ENCODE measurements around the gene MAEA. TPM values are rescaled to one million over a fixed set of nuclear protein-coding genes. Genes with fewer than 3 reads are reported as not detected.
A peak's percentile ranks its signal among the peaks of the same experiment; 100 is the strongest.

MAEA gene
- total RNA-seq, 2 experiments from 2014 or later: 63.8 to 69.0 TPM

GRCh38 chr4:1274871-1275270 is 14.8 kb upstream of the MAEA start:
- H3K36me3 Mint-ChIP-seq (ENCODE audit: low read depth): peaks cover 13% of the 10 kb centered on the region
- ChIA-PET POLR2A (no interaction called here), CTCF (no interaction called here)
- no peaks in the 10 kb centered on the region for H3K27me3 Mint-ChIP-seq
- H3K4me3 Mint-ChIP-seq: no peak overlapping the region
- no peak overlapping the region for H3K27ac Mint-ChIP-seq
- no peaks in the 10 kb centered on the region for H3K4me1 Mint-ChIP-seq
- no peak for DNase-seq
- no peaks in the 10 kb centered on the region for H3K9me3 Mint-ChIP-seq

GRCh38 chr4:1276984-1277383 is 12.7 kb upstream of the MAEA start:
- Mint-ChIP-seq H3K4me3 (no peak overlapping the region), H3K4me1 (no peaks in the 10 kb centered on the region), H3K27ac (no peak overlapping the region), H3K36me3 (ENCODE audit: low read depth) (peaks cover 4% of the 10 kb centered on the region), H3K9me3 (no peaks in the 10 kb centered on the region), H3K27me3 (no peaks in the 10 kb centered on the region)
- ChIA-PET CTCF (interaction anchor here (1.0 to 1.7 kb wide), 3 partner anchors 8 to 146 kb away, joined by 3 to 6 read pairs (median 3); no protein-coding TSS in a partner anchor), POLR2A (no interaction called here)
- no peak for DNase-seq

- Mint-ChIP-seq H3K27me3 (no peaks in the 10 kb centered on the region), H3K27ac (no peak overlapping the region), H3K4me1 (no peaks in the 10 kb centered on the region), H3K4me3 (no peak overlapping the region), H3K9me3 (peaks cover 7% of the 10 kb centered on the region), H3K36me3 (ENCODE audit: low read depth) (peaks cover 4% of the 10 kb centered on the region)
- POLR2A ChIA-PET: no interaction called here
- CTCF ChIA-PET: interaction anchor here (1.6 to 1.7 kb wide), 2 partner anchors 9 to 14 kb away, joined by 3 to 6 read pairs; no protein-coding TSS in a partner anchor
- peak; percentile 20 for DNase-seq
These were observed 11.7 kb upstream of the MAEA start for GRCh38 chr4:1277667-1278665.

GRCh38 chr4:1279253-1279652 is 10.4 kb upstream of the MAEA start:
- H3K4me1 Mint-ChIP-seq: no peaks in the 10 kb centered on the region
- H3K4me3 Mint-ChIP-seq: no peak overlapping the region
- H3K27me3 Mint-ChIP-seq: no peaks in the 10 kb centered on the region
- no peak overlapping the region for H3K27ac Mint-ChIP-seq
- no peak for DNase-seq
- POLR2A ChIA-PET: no interaction called here
- peaks cover 7% of the 10 kb centered on the region for H3K9me3 Mint-ChIP-seq
- H3K36me3 Mint-ChIP-seq (ENCODE audit: low read depth): peaks cover 4% of the 10 kb centered on the region
- CTCF ChIA-PET: interaction anchor here (1.0 kb wide), 1 partner anchor 11 kb away, joined by 5 read pairs; no protein-coding TSS in a partner anchor

GRCh38 chr4:1283711-1284110 is 6.0 kb upstream of the MAEA start:
- Mint-ChIP-seq H3K27me3 (no peaks in the 10 kb centered on the region), H3K4me1 (peaks cover 5% of the 10 kb centered on the region), H3K27ac (no peak overlapping the region), H3K9me3 (peaks cover 14% of the 10 kb centered on the region), H3K4me3 (no peak overlapping the region), H3K36me3 (ENCODE audit: low read depth) (peaks cover 4% of the 10 kb centered on the region)
- ChIA-PET POLR2A (no interaction called here), CTCF (interaction anchor here (1.2 to 1.6 kb wide), 2 partner anchors 16 to 23 kb away, joined by 3 to 5 read pairs; no protein-coding TSS in a partner anchor)
- no peak for DNase-seq

GRCh38 chr4:1285151-1285789 is 4.4 kb upstream of the MAEA start:
- Mint-ChIP-seq H3K27me3 (no peaks in the 10 kb centered on the region), H3K4me1 (peaks cover 7% of the 10 kb centered on the region), H3K36me3 (ENCODE audit: low read depth) (peaks cover 4% of the 10 kb centered on the region), H3K9me3 (peaks cover 14% of the 10 kb centered on the region), H3K4me3 (no peak overlapping the region), H3K27ac (no peak overlapping the region)
- ChIA-PET CTCF (interaction anchor here (1.4 to 2.6 kb wide), 4 partner anchors 17 to 42 kb away, joined by 3 to 11 read pairs (median 7); no protein-coding TSS in a partner anchor), POLR2A (no interaction called here)
- DNase-seq: no peak

- CTCF ChIA-PET: interaction anchor here (1.4 to 2.6 kb wide), 3 partner anchors 18 to 42 kb away, joined by 4 to 11 read pairs (median 10); no protein-coding TSS in a partner anchor
- peak; percentile 55 for DNase-seq
- Mint-ChIP-seq H3K4me1 (peaks cover 12% of the 10 kb centered on the region), H3K27me3 (no peaks in the 10 kb centered on the region), H3K27ac (no peak overlapping the region), H3K36me3 (ENCODE audit: low read depth) (peaks cover 4% of the 10 kb centered on the region), H3K4me3 (no peak overlapping the region), H3K9me3 (peaks cover 14% of the 10 kb centered on the region)
- POLR2A ChIA-PET: no interaction called here
These were observed 3.7 kb upstream of the MAEA start for GRCh38 chr4:1285790-1286553.

GRCh38 chr4:1288786-1289185 is 905 bp upstream of the MAEA start:
- peaks cover 32% of the 10 kb centered on the region for H3K4me1 Mint-ChIP-seq
- H3K36me3 Mint-ChIP-seq (ENCODE audit: low read depth): peaks cover 13% of the 10 kb centered on the region
- H3K4me3 Mint-ChIP-seq: peak overlapping the region; percentile 79
- H3K9me3 Mint-ChIP-seq: peaks cover 7% of the 10 kb centered on the region
- H3K27ac Mint-ChIP-seq: peak overlapping the region; percentile 91
- no peaks in the 10 kb centered on the region for H3K27me3 Mint-ChIP-seq
- CTCF ChIA-PET: interaction anchor here (1.0 to 2.0 kb wide), 2 partner anchors 21 to 122 kb away, joined by 3 to 11 read pairs; no protein-coding TSS in a partner anchor
- DNase-seq: no peak
- POLR2A ChIA-PET: interaction anchor here (0.8 kb wide), 1 partner anchor 22 kb away, joined by 6 read pairs; no protein-coding TSS in a partner anchor

- CTCF ChIA-PET: interaction anchor here (1.0 to 2.0 kb wide), 5 partner anchors 10 to 39 kb away, joined by 3 to 11 read pairs (median 3); no protein-coding TSS in a partner anchor
- Mint-ChIP-seq H3K27me3 (no peaks in the 10 kb centered on the region), H3K36me3 (ENCODE audit: low read depth) (peaks cover 14% of the 10 kb centered on the region), H3K9me3 (peaks cover 7% of the 10 kb centered on the region), H3K27ac (peak overlapping the region; percentile 83), H3K4me1 (peaks cover 42% of the 10 kb centered on the region), H3K4me3 (peak overlapping the region; percentile 85)
- POLR2A ChIA-PET: no interaction called here
- peak; percentile 37 for DNase-seq
These were observed 680 bp downstream of the MAEA start for GRCh38 chr4:1290165-1290977.

GRCh38 chr4:1291091-1291490 is 1.4 kb downstream of the MAEA start:
- POLR2A ChIA-PET: no interaction called here
- Mint-ChIP-seq H3K9me3 (peaks cover 7% of the 10 kb centered on the region), H3K36me3 (ENCODE audit: low read depth) (peaks cover 14% of the 10 kb centered on the region), H3K4me3 (peak overlapping the region; percentile 85), H3K27ac (peak overlapping the region; percentile 83), H3K27me3 (no peaks in the 10 kb centered on the region), H3K4me1 (peaks cover 42% of the 10 kb centered on the region)
- DNase-seq: no peak
- CTCF ChIA-PET: interaction anchor here (1.2 to 2.0 kb wide), 5 partner anchors 19 to 55 kb away, joined by 3 to 11 read pairs (median 3); no protein-coding TSS in a partner anchor

GRCh38 chr4:1291996-1292702 is 2.5 kb downstream of the MAEA start:
- Mint-ChIP-seq H3K4me1 (peaks cover 49% of the 10 kb centered on the region), H3K9me3 (peaks cover under 1% of the 10 kb centered on the region), H3K27me3 (no peaks in the 10 kb centered on the region), H3K4me3 (peak overlapping the region; percentile 85), H3K36me3 (ENCODE audit: low read depth) (peaks cover 17% of the 10 kb centered on the region), H3K27ac (peak overlapping the region; percentile 83)
- ChIA-PET POLR2A (no interaction called here), CTCF (interaction anchor here (0.6 to 1.4 kb wide), 5 partner anchors 18 to 441 kb away, joined by 3 to 4 read pairs (median 3); no protein-coding TSS in a partner anchor)
- DNase-seq: no peak

All from activated CD4-positive, alpha-beta T cell treated with anti-CD3 and anti-CD28 coated beads, Interleukin-2, amount 10 ng/mL, durations not matched to agents 7 days and 5 days (primary cell).